Muscle of leg (tissue), 11 donors: ENCODE results near the gene TBC1D22B. TPM values are rescaled to one million over a fixed set of nuclear protein-coding genes. Genes with fewer than 3 reads are reported as not detected.
"Not testable (repeated sequence)": the region's sequence is repeated elsewhere in the genome, so short reads cannot be mapped to it uniquely, and the experiment has no call there.

ENCODE experiments used
- DNase-seq: peaks from one replicate; pipeline ENCODE4 v3.0.0; 2013
- H3K27ac ChIP-seq: one replicate; pipeline ENCODE4 v1.5.1; 2013; ENCODE audit warnings: mild to moderate bottlenecking, low read length, control low read depth
- H3K27me3 ChIP-seq: one replicate; pipeline ENCODE4 v1.6.1; 2013; ENCODE audit warnings: low read length; ENCODE audit not compliant: control insufficient read depth, insufficient read depth
- H3K36me3 ChIP-seq: one replicate; pipeline ENCODE4 v1.6.1; 2013; ENCODE audit warnings: low read length; ENCODE audit not compliant: control insufficient read depth, insufficient read depth
- H3K4me1 ChIP-seq: one replicate; pipeline ENCODE4 v1.6.1; 2013; ENCODE audit warnings: low read length; ENCODE audit not compliant: control insufficient read depth, insufficient read depth
- H3K4me3 ChIP-seq: one replicate; pipeline ENCODE4 v1.5.1; 2013; ENCODE audit warnings: low read length, control low read depth
- H3K9me3 ChIP-seq: replicated peaks from 2 replicates; pipeline ENCODE4 v1.6.1; 2013; ENCODE audit warnings: low read depth, low read length; ENCODE audit not compliant: control insufficient read depth
- WGBS: methylation state at CpG from one replicate; pipeline ENCODE4 v1.1.5; 2013; ENCODE audit warnings: missing lambda C conversion rate; ENCODE audit not compliant: insufficient coverage; 5-methylcytosine and 5-hydroxymethylcytosine counted together
- polyA plus RNA-seq, 8 donors: library from polyadenylated mRNA; unstranded; fragments of 120-200 nt; gene quantifications; one replicate each; pipeline versions ENCODE4 v1.2.1 to v1.2.3, GENCODE V29; 2013; ENCODE audit warnings: inconsistent platforms in 1 of 8, low replicate concordance in 1 of 8; ENCODE audit not compliant: insufficient read length in 8 of 8, insufficient read depth in 1 of 8
- total RNA-seq: library from RNA; stranded (reverse); fragments of 120-200 nt; gene quantifications from one replicate; pipeline ENCODE4 v1.2.4, GENCODE V29; 2013

TBC1D22B gene
- total and polyA plus RNA-seq, 9 donors, result 3.9 to 8.3 (median 7.0) TPM

DNA sequence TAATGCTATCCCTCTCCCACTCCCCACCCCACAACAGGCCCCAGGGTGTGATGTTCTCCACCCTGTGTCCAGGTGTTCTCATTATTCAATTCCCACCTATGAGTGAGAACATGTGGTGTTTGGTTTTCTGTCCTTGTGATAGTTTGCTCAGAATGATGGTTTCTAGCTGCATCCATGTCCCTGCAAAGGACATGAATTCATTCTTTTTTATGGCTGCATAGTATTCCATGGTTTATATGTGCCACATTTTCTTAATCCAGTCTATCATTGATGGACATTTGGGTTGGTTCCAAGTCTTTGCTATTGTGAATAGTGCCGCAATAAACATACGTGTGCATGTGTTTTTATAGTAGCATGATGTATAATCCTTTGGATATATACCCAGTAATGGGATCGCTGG, 80.7 kb downstream of the TBC1D22B start:
- H3K4me3 ChIP-seq, result not testable (repeated sequence)
- 100% methylated on average over 1 of the region's 3 CpGs for WGBS

DNA sequence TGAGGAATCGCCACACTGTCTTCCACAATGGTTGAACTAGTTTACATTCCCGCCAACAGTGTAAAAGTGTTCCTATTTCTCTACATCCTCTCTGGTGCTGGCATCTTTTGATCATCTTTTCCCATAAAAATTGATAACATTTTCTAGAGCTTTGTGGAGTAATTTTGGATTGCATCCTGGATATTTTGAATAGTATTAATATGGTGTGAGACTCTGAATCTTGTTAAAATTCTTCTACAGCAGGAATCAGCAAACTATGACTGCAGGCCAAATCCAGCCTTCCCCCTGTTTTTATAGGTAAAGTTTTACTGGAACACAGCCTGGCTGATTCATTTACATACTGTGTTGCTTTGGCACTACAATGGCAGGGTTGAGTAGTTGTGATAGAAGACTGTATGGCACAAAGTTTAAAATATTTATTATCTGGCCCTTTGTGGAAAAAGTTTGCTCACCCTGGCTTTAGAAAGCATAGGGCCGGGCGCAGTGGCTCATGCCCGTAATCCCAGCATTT, 81.2 kb downstream of the TBC1D22B start:
- no peaks in the 10 kb centered on the region for H3K9me3 ChIP-seq
- no peak overlapping the region for H3K27ac ChIP-seq
- no peak for DNase-seq
- no peak overlapping the region for H3K4me3 ChIP-seq
- WGBS, result 100% methylated on average over 2 of the region's 5 CpGs
- H3K36me3 ChIP-seq, result no peaks in the 10 kb centered on the region
- no peaks in the 10 kb centered on the region for H3K27me3 ChIP-seq
- H3K4me1 ChIP-seq, result no peaks in the 10 kb centered on the region

More for the DNA sequence above, 80.7 kb downstream of the TBC1D22B start:
- not testable (repeated sequence) for H3K27ac ChIP-seq, DNase-seq, H3K36me3 ChIP-seq, H3K4me1 ChIP-seq, H3K9me3 ChIP-seq, H3K27me3 ChIP-seq

DNA sequence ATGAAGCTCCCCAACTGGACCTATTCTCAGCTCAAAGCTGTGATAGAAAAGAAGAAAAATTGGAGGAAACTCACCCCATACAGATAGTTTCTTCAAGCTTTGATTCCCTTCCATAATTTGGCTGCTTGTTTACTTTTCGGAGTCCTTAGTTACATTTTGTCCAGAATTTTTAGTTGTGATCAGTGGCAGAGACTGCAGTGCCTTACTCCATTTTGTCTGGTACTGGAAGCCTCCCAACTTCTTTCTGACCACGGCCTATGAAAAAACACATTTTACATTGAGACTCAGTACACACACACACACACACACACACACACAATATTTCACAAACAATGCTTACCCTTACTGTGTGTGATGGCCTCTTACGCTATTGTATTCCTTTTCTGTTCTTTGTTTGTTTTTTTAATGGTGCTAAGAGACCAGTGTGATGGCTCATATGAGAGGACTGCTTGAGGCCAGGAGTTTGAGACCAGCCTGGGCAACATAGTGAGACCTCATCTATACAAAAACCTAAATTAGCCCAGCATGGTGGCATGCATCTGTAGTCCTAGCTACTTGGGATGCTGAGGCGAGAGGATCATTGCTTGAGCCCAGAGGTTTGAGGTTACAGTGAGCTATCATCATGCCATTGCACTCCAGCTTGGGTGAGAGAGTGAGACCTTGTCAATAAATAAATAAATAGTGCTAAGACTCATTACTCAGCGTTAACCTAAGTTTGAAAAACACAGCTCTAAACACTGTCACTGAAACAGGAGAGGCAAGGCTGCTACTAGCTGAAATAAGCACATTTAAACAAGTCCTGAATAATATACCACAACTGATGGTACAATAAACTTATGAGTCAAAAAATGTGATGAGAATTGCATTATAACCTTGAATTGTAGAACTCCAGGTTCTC, 82.4 kb downstream of the TBC1D22B start:
- no peaks in the 10 kb centered on the region for H3K4me1 ChIP-seq
- no peaks in the 10 kb centered on the region for H3K9me3 ChIP-seq
- no peak for DNase-seq
- H3K36me3 ChIP-seq, result no peaks in the 10 kb centered on the region
- no peak overlapping the region for H3K4me3 ChIP-seq
- WGBS, result no CpG with 5 or more reads among the region's 5 CpGs
- no peak overlapping the region for H3K27ac ChIP-seq
- H3K27me3 ChIP-seq, result no peaks in the 10 kb centered on the region

DNA sequence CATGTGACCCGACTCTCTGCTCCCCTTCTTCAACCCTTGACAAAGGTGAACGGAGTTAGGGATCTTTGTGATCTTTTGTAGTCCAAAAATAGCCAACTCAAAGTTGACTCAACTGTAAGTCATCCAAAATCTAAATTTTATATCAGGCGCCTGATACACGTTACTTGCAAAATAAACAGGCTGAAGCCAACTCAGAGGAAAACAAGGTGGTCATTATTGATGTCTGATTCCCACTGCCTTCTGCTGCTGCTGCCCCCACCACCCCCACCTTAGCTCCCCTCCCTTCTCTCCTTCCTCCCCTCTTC, 83.0 kb downstream of the TBC1D22B start:
- no peak overlapping the region for H3K27ac ChIP-seq
- no peaks in the 10 kb centered on the region for H3K4me1 ChIP-seq
- no peak for DNase-seq
- H3K27me3 ChIP-seq, result no peaks in the 10 kb centered on the region
- H3K9me3 ChIP-seq, result no peaks in the 10 kb centered on the region
- no peak overlapping the region for H3K4me3 ChIP-seq
- H3K36me3 ChIP-seq, result no peaks in the 10 kb centered on the region
- WGBS, result no CpG with 5 or more reads among the region's 4 CpGs

DNA sequence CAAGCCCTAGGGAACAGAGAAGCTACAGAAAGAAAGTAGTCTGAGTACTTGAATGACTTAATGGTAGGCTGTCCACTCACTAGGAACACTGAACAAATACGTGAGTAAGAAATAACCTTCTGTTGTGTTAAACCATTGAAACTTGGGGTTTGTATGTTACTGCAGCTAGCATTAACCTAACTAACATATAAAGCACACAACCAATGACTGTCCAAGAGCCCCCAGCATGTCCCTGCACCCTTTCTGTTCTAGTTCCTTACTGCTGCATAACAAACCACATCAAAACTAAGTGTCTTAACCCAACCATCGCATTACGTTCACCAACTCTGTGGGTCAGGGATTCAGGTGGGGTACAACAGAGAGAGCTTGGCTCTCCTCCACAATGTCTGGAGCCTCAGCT, 85.7 kb downstream of the TBC1D22B start:
- Histone ChIP-seq H3K27me3 (no peaks in the 10 kb centered on the region), H3K4me1 (no peaks in the 10 kb centered on the region), H3K4me3 (no peak overlapping the region), H3K9me3 (no peaks in the 10 kb centered on the region), H3K27ac (no peak overlapping the region), H3K36me3 (no peaks in the 10 kb centered on the region)
- WGBS, result no CpG with 5 or more reads among the region's 3 CpGs
- DNase-seq, result no peak

DNA sequence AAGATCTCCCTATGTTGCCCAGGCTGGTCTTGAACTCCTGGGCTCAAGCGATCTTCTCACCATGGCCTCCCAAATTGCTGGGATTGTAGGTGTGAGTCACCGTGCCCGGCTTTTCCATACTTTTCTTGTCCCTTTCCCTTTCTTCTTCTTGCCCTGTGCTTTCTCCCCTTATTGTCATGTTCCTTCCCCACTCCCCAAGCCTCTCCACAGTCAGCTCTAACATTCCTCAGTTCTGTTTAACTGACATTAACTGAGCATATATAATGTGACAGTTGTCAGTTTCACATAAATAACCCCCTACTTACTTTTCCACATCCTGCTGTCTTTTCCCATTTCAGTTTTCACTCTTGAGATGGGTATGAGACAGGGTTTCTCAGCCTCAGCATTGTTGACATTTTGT, 86.7 kb downstream of the TBC1D22B start:
- H3K4me1 ChIP-seq, result no peaks in the 10 kb centered on the region
- no peaks in the 10 kb centered on the region for H3K36me3 ChIP-seq
- no peaks in the 10 kb centered on the region for H3K9me3 ChIP-seq
- no peaks in the 10 kb centered on the region for H3K27me3 ChIP-seq
- no peak overlapping the region for H3K4me3 ChIP-seq
- H3K27ac ChIP-seq, result no peak overlapping the region
- 100% methylated on average over 2 of the region's 3 CpGs for WGBS
- no peak for DNase-seq

DNA sequence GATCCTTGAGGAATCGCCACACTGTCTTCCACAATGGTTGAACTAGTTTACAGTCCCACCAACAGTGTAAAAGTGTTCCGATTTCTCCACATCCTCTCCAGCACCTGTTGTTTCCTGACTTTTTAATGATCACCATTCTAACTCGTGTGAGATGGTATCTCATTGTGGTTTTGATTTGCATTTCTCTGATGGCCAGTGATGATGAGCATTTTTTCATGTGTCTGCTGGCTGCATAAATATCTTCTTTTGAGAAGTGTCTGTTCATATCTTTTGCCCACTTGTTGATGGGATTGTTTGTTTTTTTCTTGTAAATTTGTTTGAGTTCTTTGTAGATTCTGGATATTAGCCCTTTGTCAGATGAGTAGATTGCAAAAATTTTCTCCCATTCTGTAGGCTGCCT, 88.2 kb downstream of the TBC1D22B start:
- WGBS, result no CpG with 5 or more reads among the region's 3 CpGs
- H3K9me3 ChIP-seq, H3K27me3 ChIP-seq, H3K4me1 ChIP-seq, H3K4me3 ChIP-seq, DNase-seq, H3K27ac ChIP-seq, H3K36me3 ChIP-seq: not testable (repeated sequence)

DNA sequence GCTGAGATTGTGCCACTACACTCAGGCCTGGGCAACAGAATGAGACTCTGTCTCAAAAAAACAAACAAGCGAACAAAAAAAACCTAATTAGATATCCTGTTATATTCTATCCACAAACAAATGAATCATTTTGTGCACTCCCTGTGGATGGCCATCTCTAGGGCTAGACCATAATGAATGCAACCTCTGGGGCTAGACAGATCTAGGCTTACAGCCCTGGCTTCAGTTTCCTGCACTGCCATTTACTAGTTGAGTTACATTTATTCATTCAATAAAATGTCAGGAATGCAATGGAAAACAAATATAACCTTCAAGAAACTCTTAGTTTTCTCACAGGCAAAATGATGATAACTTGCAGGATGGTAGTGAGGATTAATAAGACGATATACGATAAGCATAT, 89.6 kb downstream of the TBC1D22B start:
- Histone ChIP-seq H3K4me3 (no peak overlapping the region), H3K27ac (no peak overlapping the region), H3K27me3 (no peaks in the 10 kb centered on the region), H3K4me1 (no peaks in the 10 kb centered on the region), H3K36me3 (no peaks in the 10 kb centered on the region), H3K9me3 (no peaks in the 10 kb centered on the region)
- no peak for DNase-seq
- WGBS, result 72% methylated on average over 2 of the region's 3 CpGs

DNA sequence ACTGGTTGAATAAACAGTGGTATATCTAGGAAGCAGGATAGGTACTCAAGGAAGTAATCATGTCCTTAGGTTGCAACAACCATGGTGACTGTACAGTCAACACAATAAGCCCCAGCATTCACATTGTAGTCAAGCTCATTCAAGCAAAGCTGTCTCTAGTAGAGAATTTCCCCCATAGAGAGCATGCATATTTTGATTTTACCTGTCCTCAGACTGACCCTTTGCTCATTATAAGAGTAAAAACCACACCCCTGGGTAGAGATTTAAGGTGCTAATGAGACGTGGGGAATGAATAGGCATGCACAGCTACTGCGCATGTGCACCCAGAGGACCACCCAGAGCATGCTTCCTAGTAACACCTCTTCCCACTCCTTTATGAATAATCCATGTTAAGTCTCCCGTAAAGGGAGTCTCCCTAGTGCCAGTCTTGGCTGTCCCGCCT, 90.1 kb downstream of the TBC1D22B start:
- no peaks in the 10 kb centered on the region for H3K27me3 ChIP-seq
- WGBS, result 100% methylated on average over 1 of the region's 4 CpGs
- H3K27ac ChIP-seq, result no peak overlapping the region
- no peak overlapping the region for H3K4me3 ChIP-seq
- no peaks in the 10 kb centered on the region for H3K4me1 ChIP-seq
- no peaks in the 10 kb centered on the region for H3K9me3 ChIP-seq
- DNase-seq, result no peak
- no peaks in the 10 kb centered on the region for H3K36me3 ChIP-seq

DNA sequence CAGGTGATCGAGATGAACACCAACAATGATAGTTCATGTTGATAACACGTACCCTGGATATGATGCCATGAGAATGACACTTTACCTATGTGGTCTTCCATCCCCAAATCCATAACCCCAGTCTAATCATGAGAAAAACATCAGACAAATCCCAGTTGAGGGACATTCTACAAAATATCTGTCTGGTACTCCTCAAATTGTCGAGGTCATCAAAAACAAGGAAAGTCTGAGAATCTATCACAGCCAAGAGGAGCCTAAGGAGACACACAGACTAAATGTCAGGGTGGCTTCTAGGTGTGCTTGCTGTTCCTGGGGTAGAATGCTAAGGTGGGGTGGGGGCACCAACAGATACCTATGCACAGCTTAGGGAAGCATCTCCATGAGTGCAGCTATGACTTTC, 93.5 kb downstream of the TBC1D22B start:
- Histone ChIP-seq H3K9me3 (no peaks in the 10 kb centered on the region), H3K36me3 (no peaks in the 10 kb centered on the region), H3K4me3 (no peak overlapping the region), H3K27me3 (no peaks in the 10 kb centered on the region), H3K27ac (no peak overlapping the region), H3K4me1 (peaks cover 11% of the 10 kb centered on the region)
- WGBS, result 83% methylated on average over 2 of the region's 3 CpGs
- no peak for DNase-seq
